Cardiac fibroblast (primary cell): ENCODE results near the gene TENT4B.

Experiments used
- DNase-seq, 2 donors: peaks; one replicate each; pipeline versions ENCODE4 v3.0.0 to v3.0.0-alpha.2; 2010; ENCODE audit warnings: low read depth in 2 of 2
- H3K4me3 ChIP-seq, 2 donors: replicated peaks in 1 of 2; 1 replicate in 1 of 2; 2 replicates in 1 of 2; pipeline ENCODE4 v1.5.1; 2011; ENCODE audit warnings: low read depth in 2 of 2, low read length in 2 of 2, mild to moderate bottlenecking in 2 of 2, moderate library complexity in 1 of 2
- CTCF ChIP-seq: IDR thresholded peaks from one replicate; pipeline ENCODE4 v1.5.1; 2011; ENCODE audit warnings: low read depth, mild to moderate bottlenecking, low read length, inconsistent platforms

The TENT4B gene

GRCh38 chr16:50178491-50178941 lies 25.4 kb downstream of the TENT4B start:
- H3K4me3 ChIP-seq: no peak overlapping the region
- TF ChIP-seq CTCF: no peak
- DNase-seq: no peak

GRCh38 chr16:50182441-50182840 lies 29.3 kb downstream of the TENT4B start:
- no peak overlapping the region for H3K4me3 ChIP-seq
- DNase-seq: no peak
- TF ChIP-seq CTCF: no peak

GRCh38 chr16:50183316-50183715 lies 30.2 kb downstream of the TENT4B start:
- no peak overlapping the region for H3K4me3 ChIP-seq
- DNase-seq: peak; percentile 83 to 86
- no peak for TF ChIP-seq CTCF

GRCh38 chr16:50185005-50185505 lies 31.9 kb downstream of the TENT4B start:
- DNase-seq: peak; percentile 48 to 50
- no peak for TF ChIP-seq CTCF
- H3K4me3 ChIP-seq: no peak overlapping the region

- no peak overlapping the region for H3K4me3 ChIP-seq
- no peak for DNase-seq
- TF ChIP-seq CTCF: no peak
These were observed 35.6 kb downstream of the TENT4B start for GRCh38 chr16:50188619-50189136.

- no peak overlapping the region for H3K4me3 ChIP-seq
- no peak for DNase-seq
- TF ChIP-seq CTCF: no peak
These were observed 37.2 kb downstream of the TENT4B start for GRCh38 chr16:50190292-50190691.
